ENCODE measurements around the gene SLC8A1. TPM values are rescaled to one million over a fixed set of nuclear protein-coding genes. Genes with fewer than 3 reads are reported as not detected.

SLC8A1 gene
- total RNA-seq, 1 experiment from 2014 or later = 1.7 TPM

DNA sequence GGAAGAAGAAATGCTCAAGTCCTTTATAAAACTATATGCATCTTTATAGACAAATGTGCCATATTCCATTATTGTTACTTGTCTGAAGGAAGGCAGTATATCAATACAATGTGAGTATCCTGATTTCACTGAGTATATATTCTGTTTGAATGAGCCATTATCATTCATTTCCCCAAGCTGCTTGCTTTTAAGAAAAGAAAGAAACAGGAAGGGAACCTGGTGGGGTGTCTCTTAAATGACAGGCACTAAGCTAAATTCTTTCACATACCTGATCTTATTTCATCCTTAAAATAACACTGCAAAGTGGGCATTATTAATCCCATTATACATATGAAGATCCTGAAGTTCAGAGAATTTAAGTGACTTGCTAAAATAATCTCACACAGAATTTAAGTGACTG is 307.9 kb downstream of the SLC8A1 start:
- H2BK20ac ChIP-seq (ENCODE audit: low read depth, low read length, poor library complexity, severe bottlenecking) = no peak overlapping the region
- no peak overlapping the region for H3K4ac ChIP-seq (ENCODE audit: low read depth, low read length)
- H3K9me3 Mint-ChIP-seq = peaks cover 0 to 5% of the 10 kb centered on the region in 2 experiments; a peak in 2 of 5 replicates
- no peaks in the 10 kb centered on the region for H4K20me1 ChIP-seq (ENCODE audit: control insufficient read depth, insufficient read depth, insufficient read length)
- no peaks in the 10 kb centered on the region for H3K9me3 ChIP-seq (ENCODE audit: control insufficient read depth, low read depth, low read length)
- H4K91ac ChIP-seq (ENCODE audit: insufficient read length, low read depth, low read length) = no peak overlapping the region
- H3T11ph ChIP-seq (ENCODE audit: low read length) = no peak overlapping the region
- no peaks in the 10 kb centered on the region; the same call in 1 of the 2 replicates for H3K27me3 ChIP-seq (ENCODE audit: insufficient read depth, low read length)
- no peak overlapping the region for H2BK5ac ChIP-seq (ENCODE audit: insufficient read length, low read length)
- peaks cover 4 to 12% (median 8%) of the 10 kb centered on the region in 3 experiments; a peak in 6 of 7 replicates for H3K36me3 Mint-ChIP-seq (ENCODE audit: insufficient read depth in 1 of 3, low read depth in 3 of 3)
- no peak overlapping the region for H3K23ac ChIP-seq (ENCODE audit: insufficient read length, low read depth, low read length)
- H3K27ac Mint-ChIP-seq = peak overlapping the region; percentile 63 to 98 (median 86); a peak in 6 of 7 replicates
- peak overlapping the region; percentile 39 for H3K27ac ChIP-seq (ENCODE audit: insufficient read length, low read depth, low read length)
- H3K79me1 ChIP-seq (ENCODE audit: insufficient read depth, low read depth, low read length, poor library complexity, severe bottlenecking) = no peaks in the 10 kb centered on the region
- no peak overlapping the region for H4K8ac ChIP-seq (replicated peaks; ENCODE audit: insufficient read length, low read depth, low read length)
- no peak for DNase-seq
- peak overlapping the region; percentile 52 for H3K4me2 ChIP-seq (ENCODE audit: insufficient read depth, insufficient read length, low read length)
- TF ChIP-seq, protein P1, sequence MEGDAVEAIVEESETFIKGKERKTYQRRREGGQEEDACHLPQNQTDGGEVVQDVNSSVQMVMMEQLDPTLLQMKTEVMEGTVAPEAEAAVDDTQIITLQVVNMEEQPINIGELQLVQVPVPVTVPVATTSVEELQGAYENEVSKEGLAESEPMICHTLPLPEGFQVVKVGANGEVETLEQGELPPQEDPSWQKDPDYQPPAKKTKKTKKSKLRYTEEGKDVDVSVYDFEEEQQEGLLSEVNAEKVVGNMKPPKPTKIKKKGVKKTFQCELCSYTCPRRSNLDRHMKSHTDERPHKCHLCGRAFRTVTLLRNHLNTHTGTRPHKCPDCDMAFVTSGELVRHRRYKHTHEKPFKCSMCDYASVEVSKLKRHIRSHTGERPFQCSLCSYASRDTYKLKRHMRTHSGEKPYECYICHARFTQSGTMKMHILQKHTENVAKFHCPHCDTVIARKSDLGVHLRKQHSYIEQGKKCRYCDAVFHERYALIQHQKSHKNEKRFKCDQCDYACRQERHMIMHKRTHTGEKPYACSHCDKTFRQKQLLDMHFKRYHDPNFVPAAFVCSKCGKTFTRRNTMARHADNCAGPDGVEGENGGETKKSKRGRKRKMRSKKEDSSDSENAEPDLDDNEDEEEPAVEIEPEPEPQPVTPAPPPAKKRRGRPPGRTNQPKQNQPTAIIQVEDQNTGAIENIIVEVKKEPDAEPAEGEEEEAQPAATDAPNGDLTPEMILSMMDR (conservative IDR thresholded peaks at IDR 0.05) = no peak
- no peak overlapping the region for H3K18ac ChIP-seq (ENCODE audit: insufficient read length, low read depth, low read length)
- H3K4me1 Mint-ChIP-seq = peaks cover 45 to 49% of the 10 kb centered on the region in 2 experiments
- no peak overlapping the region for H3K14ac ChIP-seq (ENCODE audit: insufficient read depth, low read length)
- peak overlapping the region; percentile 24 to 47; a peak in 1 of 5 replicates for H3K4me3 Mint-ChIP-seq
- no peaks in the 10 kb centered on the region for H3K23me2 ChIP-seq (ENCODE audit: insufficient read length, low read depth, low read length, poor library complexity, severe bottlenecking)
- no peaks in the 10 kb centered on the region for H3K79me2 ChIP-seq (ENCODE audit: insufficient read depth, low read length)
- no peak overlapping the region for H2AK5ac ChIP-seq (ENCODE audit: insufficient read length, low read length)
- H3K4me1 ChIP-seq (ENCODE audit: insufficient read depth, low read length) = peaks cover 5% of the 10 kb centered on the region; the same call in 1 of the 2 replicates
- peaks cover 1% of the 10 kb centered on the region; the same call in 1 of the 2 replicates for H3K27me3 Mint-ChIP-seq (ENCODE audit: low read depth)
- H4K5ac ChIP-seq (ENCODE audit: insufficient read length, low read depth, low read length) = no peak overlapping the region
- H2BK12ac ChIP-seq (ENCODE audit: insufficient read length, low read depth, low read length) = no peak overlapping the region
- H3K9ac ChIP-seq (ENCODE audit: extremely low read depth, insufficient read length, low read length) = no peak overlapping the region
- no peak overlapping the region for H2BK15ac ChIP-seq (ENCODE audit: low read depth, low read length)
- no peak overlapping the region for H3K56ac ChIP-seq (ENCODE audit: insufficient read length, low read depth, low read length)
- no peak overlapping the region for H2AFZ ChIP-seq (ENCODE audit: low read length)
- no peak overlapping the region for H2BK120ac ChIP-seq (ENCODE audit: low read depth, low read length, poor library complexity, severe bottlenecking)

All from H9 (cell line).